ENCODE data around the gene ATP9A.

The ATP9A gene

GRCh38 chr20:51703400-51704287 lies 64.5 kb downstream of the ATP9A start:
- H3K9ac ChIP-seq (ENCODE audit: low read length) = no peak overlapping the region

GRCh38 chr20:51702556-51702955 lies 65.6 kb downstream of the ATP9A start:
- H3K4me3 ChIP-seq (ENCODE audit: low read length) = no peak overlapping the region
- H3K27me3 ChIP-seq (ENCODE audit: control insufficient read depth, insufficient read depth, low read length) = no peaks in the 10 kb centered on the region
- no peak overlapping the region for H3K27ac ChIP-seq (ENCODE audit: low read depth, low read length)
- H3K4me1 ChIP-seq (ENCODE audit: control insufficient read depth, insufficient read depth, low read length) = no peaks in the 10 kb centered on the region
- no peak overlapping the region for H3K9ac ChIP-seq (ENCODE audit: low read length)
- no peaks in the 10 kb centered on the region for H3K36me3 ChIP-seq (ENCODE audit: control insufficient read depth, insufficient read depth, low read length)

More at GRCh38 chr20:51703400-51704287, 64.5 kb downstream of the ATP9A start:
- H3K27ac ChIP-seq (ENCODE audit: low read depth, low read length) = no peak overlapping the region
- H3K27me3 ChIP-seq (ENCODE audit: control insufficient read depth, insufficient read depth, low read length) = no peaks in the 10 kb centered on the region
- no peaks in the 10 kb centered on the region for H3K4me1 ChIP-seq (ENCODE audit: control insufficient read depth, insufficient read depth, low read length)
- no peaks in the 10 kb centered on the region for H3K36me3 ChIP-seq (ENCODE audit: control insufficient read depth, insufficient read depth, low read length)
- H3K4me3 ChIP-seq (ENCODE audit: low read length) = no peak overlapping the region

DNA sequence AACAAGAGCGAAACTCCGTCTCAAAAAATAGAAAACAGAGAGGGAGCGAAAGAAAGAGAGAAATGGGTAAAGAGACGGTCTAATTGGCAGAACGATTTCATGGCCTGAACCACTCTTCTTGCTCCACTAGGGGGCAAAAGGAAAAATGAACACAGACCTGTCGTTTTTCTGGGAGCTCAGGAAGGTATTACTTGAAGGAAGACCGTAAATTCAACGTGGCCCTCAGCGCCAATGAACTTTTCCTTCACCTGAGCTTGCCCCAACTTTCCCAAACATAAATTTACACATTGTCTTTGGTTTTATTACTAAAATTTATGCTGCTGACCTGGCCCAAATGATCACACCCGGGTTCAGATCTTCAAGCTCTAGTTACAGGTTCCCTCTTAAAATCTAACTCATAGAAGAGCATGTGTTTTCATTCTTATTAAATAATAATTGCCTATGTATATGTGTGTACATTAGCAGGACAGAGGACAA lies 67.3 kb downstream of the ATP9A start:
- Histone ChIP-seq H3K27me3 (ENCODE audit: control insufficient read depth, insufficient read depth, low read length) (no peaks in the 10 kb centered on the region), H3K4me3 (ENCODE audit: low read length) (no peak overlapping the region), H3K9ac (ENCODE audit: low read length) (no peak overlapping the region), H3K36me3 (ENCODE audit: control insufficient read depth, insufficient read depth, low read length) (no peaks in the 10 kb centered on the region), H3K27ac (ENCODE audit: low read depth, low read length) (no peak overlapping the region), H3K4me1 (ENCODE audit: control insufficient read depth, insufficient read depth, low read length) (peaks cover 3% of the 10 kb centered on the region)

GRCh38 chr20:51698252-51698651 lies 69.9 kb downstream of the ATP9A start:
- H3K4me3 ChIP-seq (ENCODE audit: low read length) = no peak overlapping the region
- peaks cover 3% of the 10 kb centered on the region for H3K4me1 ChIP-seq (ENCODE audit: control insufficient read depth, insufficient read depth, low read length)
- H3K27me3 ChIP-seq (ENCODE audit: control insufficient read depth, insufficient read depth, low read length) = no peaks in the 10 kb centered on the region
- H3K36me3 ChIP-seq (ENCODE audit: control insufficient read depth, insufficient read depth, low read length) = peaks cover under 1% of the 10 kb centered on the region
- no peak overlapping the region for H3K9ac ChIP-seq (ENCODE audit: low read length)
- H3K27ac ChIP-seq (ENCODE audit: low read depth, low read length) = no peak overlapping the region

DNA sequence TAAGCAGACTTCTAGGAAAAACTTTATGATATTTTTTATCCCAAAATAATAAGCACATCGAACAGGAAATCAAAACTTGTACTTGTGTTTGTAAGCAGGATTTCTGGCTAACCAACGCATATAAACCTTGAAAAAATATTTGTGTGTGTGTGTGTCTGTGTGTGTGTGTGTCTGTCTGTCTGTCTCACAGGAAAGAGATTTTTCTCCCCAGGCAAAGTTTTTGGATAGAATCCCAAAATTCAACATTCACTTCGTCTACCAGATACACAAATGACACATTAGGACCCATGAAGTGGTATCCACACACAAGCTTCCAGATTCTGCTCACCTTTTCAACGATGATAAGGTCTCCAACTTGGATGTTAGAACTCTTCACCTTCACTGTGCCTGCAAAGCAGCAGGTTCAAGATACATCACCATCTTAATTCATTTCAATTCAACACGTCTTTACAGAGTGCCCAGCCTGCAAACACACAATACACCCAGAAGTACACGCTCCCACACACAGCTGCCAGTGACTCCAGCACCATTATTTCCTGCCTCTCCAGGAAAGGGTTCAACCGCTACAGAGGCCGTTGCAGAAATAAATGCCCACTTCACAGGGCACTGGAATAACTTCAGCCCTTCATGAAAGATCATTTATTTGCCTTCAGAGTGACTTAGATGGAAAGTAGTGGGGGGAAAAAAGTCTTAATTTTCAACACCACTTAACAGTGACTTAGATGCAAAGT lies 70.9 kb downstream of the ATP9A start:
- Histone ChIP-seq H3K27me3 (ENCODE audit: control insufficient read depth, insufficient read depth, low read length) (no peaks in the 10 kb centered on the region), H3K4me1 (ENCODE audit: control insufficient read depth, insufficient read depth, low read length) (peaks cover 3% of the 10 kb centered on the region), H3K36me3 (ENCODE audit: control insufficient read depth, insufficient read depth, low read length) (peaks cover 4% of the 10 kb centered on the region), H3K4me3 (ENCODE audit: low read length) (no peak overlapping the region), H3K27ac (ENCODE audit: low read depth, low read length) (no peak overlapping the region), H3K9ac (ENCODE audit: low read length) (no peak overlapping the region)

DNA sequence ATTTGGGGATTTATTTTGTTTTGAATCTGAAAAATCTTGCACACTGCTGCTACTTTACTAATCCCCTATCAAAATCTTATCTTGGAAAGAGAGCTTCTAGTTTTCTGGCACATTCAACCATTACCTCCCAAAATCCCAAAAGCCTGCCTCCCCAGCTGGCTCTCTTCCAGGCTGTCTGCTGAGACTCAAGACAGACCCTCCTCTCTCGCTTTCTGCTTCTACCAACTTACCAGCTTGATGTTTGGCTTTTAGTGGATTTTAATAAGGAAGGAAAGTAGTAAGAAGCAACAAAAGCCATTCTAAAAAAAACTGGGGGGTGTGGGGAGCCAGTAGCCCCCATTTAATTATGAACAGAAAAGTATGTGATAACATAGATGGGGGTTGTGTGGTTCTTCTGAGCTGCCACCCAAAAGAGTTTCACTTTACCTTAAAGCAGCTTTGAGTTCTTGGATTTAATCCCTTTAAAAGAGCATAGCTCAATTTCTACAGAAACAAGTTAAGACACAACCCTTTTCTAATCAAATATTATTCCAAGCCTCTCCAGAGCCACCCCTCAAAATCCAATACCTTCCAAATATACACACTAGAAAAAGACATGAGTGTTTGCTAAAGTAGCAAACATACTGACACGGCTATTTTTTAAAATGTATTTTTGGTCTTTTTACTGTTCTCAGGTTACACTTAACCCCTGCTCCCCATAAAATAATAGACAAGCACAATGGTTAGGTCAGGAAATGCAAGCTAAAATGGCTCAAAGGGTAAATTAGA lies 71.7 kb downstream of the ATP9A start:
- Histone ChIP-seq H3K27ac (ENCODE audit: low read depth, low read length) (no peak overlapping the region), H3K4me3 (ENCODE audit: low read length) (no peak overlapping the region), H3K36me3 (ENCODE audit: control insufficient read depth, insufficient read depth, low read length) (peaks cover 5% of the 10 kb centered on the region), H3K9ac (ENCODE audit: low read length) (no peak overlapping the region), H3K27me3 (ENCODE audit: control insufficient read depth, insufficient read depth, low read length) (no peaks in the 10 kb centered on the region), H3K4me1 (ENCODE audit: control insufficient read depth, insufficient read depth, low read length) (peaks cover 3% of the 10 kb centered on the region)

DNA sequence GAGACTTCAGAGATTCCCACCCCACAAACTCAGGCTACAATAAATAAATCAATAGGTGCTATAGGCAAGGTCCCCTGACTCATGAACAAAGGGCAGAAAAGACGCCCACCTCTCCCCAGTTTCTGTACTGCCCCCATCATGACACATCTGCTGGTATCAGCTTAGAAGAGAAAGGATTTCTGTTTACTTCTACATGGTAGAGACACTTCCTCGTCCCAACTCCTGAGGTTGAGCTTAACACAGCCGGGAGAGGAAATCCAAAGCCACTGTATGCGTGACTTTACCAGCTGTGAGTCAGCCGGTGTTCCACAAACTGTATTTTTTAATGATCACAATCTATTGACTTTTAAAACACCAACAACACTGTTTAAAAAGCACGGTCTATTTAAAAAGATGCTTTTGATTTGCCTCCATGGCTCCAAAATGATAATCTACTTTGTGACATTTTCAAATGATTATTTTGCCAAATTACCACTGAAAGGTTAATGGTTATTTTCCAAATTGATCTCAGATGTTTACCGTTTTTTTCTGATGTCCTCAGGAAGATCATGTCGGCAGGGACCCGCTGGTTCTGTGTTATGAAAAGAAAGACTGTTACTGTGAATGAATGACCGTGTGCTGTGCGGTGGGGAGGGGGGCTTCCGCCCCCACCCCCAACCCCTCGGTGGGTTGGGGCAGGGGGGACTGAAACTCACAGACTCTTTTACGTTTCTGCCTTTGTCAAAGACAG lies 72.5 kb downstream of the ATP9A start:
- Histone ChIP-seq H3K27me3 (ENCODE audit: control insufficient read depth, insufficient read depth, low read length) (no peaks in the 10 kb centered on the region), H3K4me1 (ENCODE audit: control insufficient read depth, insufficient read depth, low read length) (peaks cover 3% of the 10 kb centered on the region), H3K9ac (ENCODE audit: low read length) (no peak overlapping the region), H3K4me3 (ENCODE audit: low read length) (no peak overlapping the region), H3K36me3 (ENCODE audit: control insufficient read depth, insufficient read depth, low read length) (peaks cover 7% of the 10 kb centered on the region), H3K27ac (ENCODE audit: low read depth, low read length) (no peak overlapping the region)

DNA sequence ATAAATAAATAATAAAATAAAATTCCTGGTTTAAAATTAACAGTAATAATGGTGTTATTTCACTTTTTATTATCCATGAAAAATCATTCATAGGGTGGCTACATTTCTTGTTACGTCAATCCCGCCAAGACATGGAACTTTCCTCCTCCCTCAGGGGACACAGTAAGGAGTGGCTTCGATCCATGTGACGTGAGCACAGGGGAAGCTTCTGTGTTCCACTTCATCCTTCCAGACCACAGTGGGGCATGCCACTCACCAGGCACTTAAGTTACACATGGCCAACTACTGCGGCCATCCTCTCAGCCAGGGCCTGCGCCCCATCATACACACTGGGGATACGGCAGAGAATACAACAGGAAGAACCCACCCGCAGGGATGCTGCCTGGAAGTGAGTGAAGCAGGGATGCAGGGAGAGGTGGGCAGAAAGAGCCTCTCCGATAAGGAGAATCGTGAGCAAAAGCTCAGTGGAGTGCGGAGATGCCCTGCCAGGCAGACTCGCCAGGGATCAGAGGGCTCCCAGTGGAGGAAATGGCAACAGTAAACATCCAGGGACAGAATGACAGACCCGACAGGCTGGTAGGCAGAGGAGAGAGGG lies 75.3 kb downstream of the ATP9A start:
- no peak overlapping the region for H3K4me3 ChIP-seq (ENCODE audit: low read length)
- H3K27ac ChIP-seq (ENCODE audit: low read depth, low read length) = no peak overlapping the region
- peaks cover 3% of the 10 kb centered on the region for H3K4me1 ChIP-seq (ENCODE audit: control insufficient read depth, insufficient read depth, low read length)
- H3K27me3 ChIP-seq (ENCODE audit: control insufficient read depth, insufficient read depth, low read length) = no peaks in the 10 kb centered on the region
- H3K36me3 ChIP-seq (ENCODE audit: control insufficient read depth, insufficient read depth, low read length) = peaks cover 10% of the 10 kb centered on the region
- no peak overlapping the region for H3K9ac ChIP-seq (ENCODE audit: low read length)

DNA sequence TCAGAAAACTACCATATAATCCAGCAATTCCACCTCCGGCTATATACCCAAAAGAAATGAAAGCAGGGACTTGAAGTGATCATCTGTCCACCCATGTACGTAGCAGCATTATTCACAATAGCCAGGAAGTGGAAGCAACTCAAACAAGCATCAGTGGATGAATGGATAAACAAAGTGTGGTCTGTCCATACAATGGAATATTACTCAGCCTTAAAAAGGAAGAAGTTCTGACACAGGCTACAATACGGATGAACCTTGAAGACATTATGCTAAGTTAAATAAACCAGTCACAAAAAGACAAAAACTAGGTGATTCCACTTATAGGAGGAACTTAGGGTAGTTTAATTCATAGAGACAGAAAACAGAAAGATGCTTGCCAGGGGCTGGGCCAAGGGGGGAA lies 76.5 kb downstream of the ATP9A start:
- no peak overlapping the region for H3K4me3 ChIP-seq (ENCODE audit: low read length)
- H3K4me1 ChIP-seq (ENCODE audit: control insufficient read depth, insufficient read depth, low read length) = peaks cover 3% of the 10 kb centered on the region
- H3K36me3 ChIP-seq (ENCODE audit: control insufficient read depth, insufficient read depth, low read length) = peaks cover 10% of the 10 kb centered on the region

DNA sequence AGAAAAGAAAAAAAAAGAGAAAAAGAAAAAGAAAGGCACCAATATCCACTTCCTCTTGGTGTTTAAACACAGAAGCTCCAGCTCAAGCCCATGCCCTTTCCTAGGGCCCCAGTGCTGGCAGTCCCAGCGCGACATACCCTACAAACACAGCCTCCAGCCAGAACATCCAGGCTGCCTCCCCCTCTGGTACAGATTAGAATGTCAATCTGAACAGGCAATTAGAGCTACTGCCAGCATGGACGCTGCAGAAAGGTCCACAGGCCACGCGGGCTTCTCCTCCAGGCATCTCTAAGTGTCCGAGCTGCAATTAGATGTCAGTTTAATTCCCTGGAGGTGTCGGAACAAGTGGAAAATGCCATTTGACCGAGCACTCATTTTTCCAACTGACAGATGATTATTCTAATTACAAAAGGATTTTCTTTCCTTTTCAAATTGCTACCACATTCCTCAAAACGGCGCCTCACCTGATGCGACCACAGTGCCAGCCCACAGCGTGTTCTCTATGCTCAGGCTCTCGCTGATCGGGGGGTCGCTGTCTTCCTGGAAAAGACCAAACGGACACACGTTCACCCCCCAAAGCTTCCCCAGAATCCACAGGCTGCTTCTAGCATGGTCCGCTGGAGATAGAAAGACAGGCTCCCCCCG lies 79.5 kb downstream of the ATP9A start:
- Histone ChIP-seq H3K9ac (ENCODE audit: low read length) (no peak overlapping the region), H3K4me3 (ENCODE audit: low read length) (no peak overlapping the region), H3K27me3 (ENCODE audit: control insufficient read depth, insufficient read depth, low read length) (no peaks in the 10 kb centered on the region), H3K4me1 (ENCODE audit: control insufficient read depth, insufficient read depth, low read length) (no peaks in the 10 kb centered on the region), H3K36me3 (ENCODE audit: control insufficient read depth, insufficient read depth, low read length) (peaks cover 10% of the 10 kb centered on the region), H3K27ac (ENCODE audit: low read depth, low read length) (no peak overlapping the region)

More for the DNA sequence above, 76.5 kb downstream of the ATP9A start:
- H3K27me3 ChIP-seq (ENCODE audit: control insufficient read depth, insufficient read depth, low read length) = no peaks in the 10 kb centered on the region
- no peak overlapping the region for H3K27ac ChIP-seq (ENCODE audit: low read depth, low read length)
- H3K9ac ChIP-seq (ENCODE audit: low read length) = no peak overlapping the region

DNA sequence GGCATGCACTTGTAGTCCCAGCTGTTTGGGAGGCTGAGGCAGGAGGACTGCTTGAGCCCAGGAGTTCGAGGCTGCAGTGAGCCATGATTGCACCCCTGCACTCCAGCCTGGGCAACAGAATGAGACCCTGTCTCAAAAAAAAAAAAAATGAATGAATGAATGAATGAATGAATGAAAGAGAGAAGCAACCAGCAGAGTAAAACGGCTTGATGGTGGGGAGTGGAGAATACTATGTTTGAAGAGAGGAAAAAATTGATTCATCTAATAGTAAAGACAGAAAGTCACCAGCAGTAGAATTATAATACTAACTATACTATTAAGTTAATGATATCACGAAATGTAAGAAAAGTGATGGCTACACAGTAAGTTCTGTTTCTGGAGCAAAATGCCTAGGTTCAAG lies 80.6 kb downstream of the ATP9A start:
- peaks cover 6% of the 10 kb centered on the region for H3K36me3 ChIP-seq (ENCODE audit: control insufficient read depth, insufficient read depth, low read length)
- H3K4me3 ChIP-seq (ENCODE audit: low read length) = no peak overlapping the region
- H3K4me1 ChIP-seq (ENCODE audit: control insufficient read depth, insufficient read depth, low read length) = no peaks in the 10 kb centered on the region
- H3K27ac ChIP-seq (ENCODE audit: low read depth, low read length) = no peak overlapping the region
- H3K9ac ChIP-seq (ENCODE audit: low read length) = no peak overlapping the region
- no peaks in the 10 kb centered on the region for H3K27me3 ChIP-seq (ENCODE audit: control insufficient read depth, insufficient read depth, low read length)
